Astrocyte (in vitro differentiated cells and primary cell): ENCODE data around the gene IFNGR2. TPM values are rescaled to one million over a fixed set of nuclear protein-coding genes. Genes with fewer than 3 reads are reported as not detected.

ENCODE experiments used
- DNase-seq: peaks from one replicate; pipeline ENCODE4 v3.0.0-alpha.2; 2010; ENCODE audit warnings: low read depth
- FAIRE-seq: peaks from 2 replicates; lab custom pipeline; 2011; peaks lifted over from hg19 to GRCh38; lab: Jason Lieb, UNC
- H2AFZ ChIP-seq: 2 replicates; pipeline ENCODE4 v1.6.0; 2012; ENCODE audit warnings: low read depth, low read length, inconsistent platforms
- H3K27ac ChIP-seq: 2 replicates; pipeline ENCODE4 v1.5.1; 2011; ENCODE audit warnings: low read depth, low read length, inconsistent platforms
- H3K27me3 ChIP-seq: 2 replicates; pipeline ENCODE4 v1.6.0; 2011; ENCODE audit warnings: low read length, inconsistent platforms; ENCODE audit not compliant: insufficient read depth
- H3K36me3 ChIP-seq: 2 replicates; pipeline ENCODE4 v1.5.1; 2011; ENCODE audit warnings: low read length, inconsistent platforms; ENCODE audit not compliant: insufficient read depth
- H3K4me1 ChIP-seq: 2 replicates; pipeline ENCODE4 v1.5.1; 2011; ENCODE audit warnings: low read length, inconsistent platforms; ENCODE audit not compliant: insufficient read depth
- H3K4me2 ChIP-seq: 2 replicates; pipeline ENCODE4 v1.6.0; 2012; ENCODE audit warnings: low read length, inconsistent platforms
- H3K4me3 ChIP-seq: 2 replicates; pipeline ENCODE4 v1.5.1; 2011; ENCODE audit warnings: low read depth, mild to moderate bottlenecking, low read length, inconsistent platforms; ENCODE audit not compliant: insufficient read depth
- H3K79me2 ChIP-seq: 2 replicates; pipeline ENCODE4 v1.6.0; 2012; ENCODE audit warnings: mild to moderate bottlenecking, low read length, inconsistent platforms; ENCODE audit not compliant: insufficient read depth
- H3K9ac ChIP-seq: 2 replicates; pipeline ENCODE4 v1.6.0; 2012; ENCODE audit warnings: mild to moderate bottlenecking, low read length, inconsistent platforms
- H3K9me3 ChIP-seq: 2 replicates; pipeline ENCODE4 v1.5.1; 2012; ENCODE audit warnings: low read depth, mild to moderate bottlenecking, low read length, inconsistent platforms; ENCODE audit not compliant: insufficient read depth
- H4K20me1 ChIP-seq: 2 replicates; pipeline ENCODE4 v1.6.0; 2012; ENCODE audit warnings: low read length, inconsistent platforms; ENCODE audit not compliant: insufficient read depth
- H3K27ac Mint-ChIP-seq: one replicate; pipeline ENCODE4 v1.8.0; 2021; ENCODE audit warnings: mild to moderate bottlenecking, mixed read lengths; ENCODE audit not compliant: unreplicated experiment
- H3K27me3 Mint-ChIP-seq: one replicate; pipeline ENCODE4 v1.8.0; 2021; ENCODE audit warnings: low read depth, mixed read lengths; ENCODE audit not compliant: unreplicated experiment
- H3K36me3 Mint-ChIP-seq: one replicate; pipeline ENCODE4 v1.8.0; 2021; ENCODE audit warnings: low read depth, mixed read lengths; ENCODE audit not compliant: unreplicated experiment
- H3K4me1 Mint-ChIP-seq: one replicate; pipeline ENCODE4 v1.8.0; 2021; ENCODE audit warnings: low read depth, mixed read lengths; ENCODE audit not compliant: unreplicated experiment
- H3K4me3 Mint-ChIP-seq: one replicate; pipeline ENCODE4 v1.8.0; 2021; ENCODE audit warnings: mild to moderate bottlenecking, moderate library complexity, mixed read lengths; ENCODE audit not compliant: unreplicated experiment
- H3K9me3 Mint-ChIP-seq: one replicate; pipeline ENCODE4 v1.8.0; 2021; ENCODE audit warnings: mild to moderate bottlenecking, mixed read lengths; ENCODE audit not compliant: unreplicated experiment
- CTCF ChIP-seq: IDR thresholded peaks from 2 replicates; pipeline ENCODE4 v1.5.1; 2011; ENCODE audit warnings: low read depth, mild to moderate bottlenecking, inconsistent platforms, low read length, moderate library complexity; ENCODE audit not compliant: insufficient read depth
- EZH2 ChIP-seq: IDR thresholded peaks from 2 replicates; pipeline ENCODE4 v1.6.1; 2012; ENCODE audit warnings: mild to moderate bottlenecking, low read length, inconsistent platforms; ENCODE audit not compliant: insufficient read depth
- total RNA-seq: library from RNA; stranded (reverse); gene quantifications from 2 replicates; pipeline ENCODE4 v1.2.1, GENCODE V29; 2021

IFNGR2 gene
- total RNA-seq, 1 donor from 2014 or later: 58.9 TPM

GRCh38 chr21:33470701-33471100, 67.5 kb downstream of the IFNGR2 start:
- H3K4me3 Mint-ChIP-seq: no peak overlapping the region
- H3K4me2 ChIP-seq: no peak overlapping the region
- DNase-seq: no peak
- H2AFZ ChIP-seq: no peak overlapping the region
- no peaks in the 10 kb centered on the region for H3K36me3 ChIP-seq
- TF ChIP-seq EZH2 (no peak), CTCF (no peak)
- H3K27ac ChIP-seq: no peak overlapping the region
- no peaks in the 10 kb centered on the region for H3K27me3 ChIP-seq
- no peaks in the 10 kb centered on the region for H3K27me3 Mint-ChIP-seq
- H3K36me3 Mint-ChIP-seq: peaks cover 2% of the 10 kb centered on the region
- no peaks in the 10 kb centered on the region for H3K9me3 ChIP-seq
- H3K9ac ChIP-seq: no peak overlapping the region
- FAIRE-seq: no peak
- peaks cover 22% of the 10 kb centered on the region for H4K20me1 ChIP-seq
- no peaks in the 10 kb centered on the region for H3K9me3 Mint-ChIP-seq
- H3K79me2 ChIP-seq: peaks cover 30% of the 10 kb centered on the region
- H3K4me1 Mint-ChIP-seq: no peaks in the 10 kb centered on the region
- no peaks in the 10 kb centered on the region for H3K4me1 ChIP-seq
- no peak overlapping the region for H3K27ac Mint-ChIP-seq
- no peak overlapping the region for H3K4me3 ChIP-seq

DNA sequence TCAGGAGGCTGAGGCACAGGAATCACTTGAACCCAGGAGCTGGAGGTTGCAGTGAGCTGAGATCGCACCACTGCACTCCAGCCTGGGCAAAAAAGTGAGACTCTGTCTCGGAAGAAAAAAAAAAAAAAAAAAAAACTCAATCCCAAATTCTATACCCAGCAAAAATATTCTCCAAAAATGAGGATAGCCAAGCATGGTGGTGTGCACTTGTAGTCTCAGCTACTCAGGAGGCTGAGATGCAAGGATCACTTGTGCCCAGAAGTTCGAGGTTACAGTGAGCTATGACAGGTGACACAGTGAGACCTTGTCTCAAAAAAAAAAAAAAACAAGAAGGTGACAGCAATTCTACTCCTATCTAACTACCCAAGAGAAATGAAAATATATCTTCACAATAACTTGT, 70.1 kb downstream of the IFNGR2 start:
- TF ChIP-seq EZH2 (no peak), CTCF (no peak)
- FAIRE-seq (no peak), DNase-seq (no peak)
- Histone ChIP-seq H3K79me2 (peaks cover 46% of the 10 kb centered on the region), H3K4me3 (no peak overlapping the region), H3K27me3 (no peaks in the 10 kb centered on the region), H3K9me3 (no peaks in the 10 kb centered on the region), H3K36me3 (no peaks in the 10 kb centered on the region), H3K27ac (no peak overlapping the region), H4K20me1 (peaks cover 25% of the 10 kb centered on the region), H2AFZ (no peak overlapping the region), H3K4me1 (peaks cover 3% of the 10 kb centered on the region), H3K9ac (no peak overlapping the region), H3K4me2 (no peak overlapping the region)
- H3K27me3 Mint-ChIP-seq: no peaks in the 10 kb centered on the region
- peaks cover 2% of the 10 kb centered on the region for H3K36me3 Mint-ChIP-seq
- no peak overlapping the region for H3K4me3 Mint-ChIP-seq
- H3K4me1 Mint-ChIP-seq: peaks cover under 1% of the 10 kb centered on the region
- no peaks in the 10 kb centered on the region for H3K9me3 Mint-ChIP-seq
- H3K27ac Mint-ChIP-seq: no peak overlapping the region

- Mint-ChIP-seq H3K4me3 (peak overlapping the region; percentile 34), H3K27ac (no peak overlapping the region), H3K36me3 (peaks cover 2% of the 10 kb centered on the region), H3K27me3 (no peaks in the 10 kb centered on the region), H3K4me1 (peaks cover 11% of the 10 kb centered on the region), H3K9me3 (no peaks in the 10 kb centered on the region)
- no peak overlapping the region for H3K4me2 ChIP-seq
- H2AFZ ChIP-seq: no peak overlapping the region
- peaks cover 9% of the 10 kb centered on the region for H3K4me1 ChIP-seq
- H3K9me3 ChIP-seq: no peaks in the 10 kb centered on the region
- no peak overlapping the region for H3K27ac ChIP-seq
- TF ChIP-seq EZH2: no peak
- TF ChIP-seq CTCF: no peak
- H4K20me1 ChIP-seq: peaks cover 12% of the 10 kb centered on the region
- H3K79me2 ChIP-seq: peaks cover 43% of the 10 kb centered on the region
- H3K9ac ChIP-seq: no peak overlapping the region
- H3K27me3 ChIP-seq: no peaks in the 10 kb centered on the region
- no peak for DNase-seq
- no peaks in the 10 kb centered on the region for H3K36me3 ChIP-seq
- no peak overlapping the region for H3K4me3 ChIP-seq
- FAIRE-seq: no peak
Observed at GRCh38 chr21:33477066-33477465, 73.9 kb downstream of the IFNGR2 start.
